ACHN (cell line): ENCODE data around the gene TEX22.

Experiments used
- DNase-seq: peaks from one replicate; pipeline ENCODE4 v3.0.0-alpha.2; 2015
- in situ Hi-C: cut with HindIII; loops from 2 replicates; pipeline ENCODE4 v1.10.0; 2017; ENCODE audit warnings: low sequenced_read_pairs, low pct_ligation_motif_present, low pct_unique_long_range_greater_than_20kb

Gene TEX22

DNA sequence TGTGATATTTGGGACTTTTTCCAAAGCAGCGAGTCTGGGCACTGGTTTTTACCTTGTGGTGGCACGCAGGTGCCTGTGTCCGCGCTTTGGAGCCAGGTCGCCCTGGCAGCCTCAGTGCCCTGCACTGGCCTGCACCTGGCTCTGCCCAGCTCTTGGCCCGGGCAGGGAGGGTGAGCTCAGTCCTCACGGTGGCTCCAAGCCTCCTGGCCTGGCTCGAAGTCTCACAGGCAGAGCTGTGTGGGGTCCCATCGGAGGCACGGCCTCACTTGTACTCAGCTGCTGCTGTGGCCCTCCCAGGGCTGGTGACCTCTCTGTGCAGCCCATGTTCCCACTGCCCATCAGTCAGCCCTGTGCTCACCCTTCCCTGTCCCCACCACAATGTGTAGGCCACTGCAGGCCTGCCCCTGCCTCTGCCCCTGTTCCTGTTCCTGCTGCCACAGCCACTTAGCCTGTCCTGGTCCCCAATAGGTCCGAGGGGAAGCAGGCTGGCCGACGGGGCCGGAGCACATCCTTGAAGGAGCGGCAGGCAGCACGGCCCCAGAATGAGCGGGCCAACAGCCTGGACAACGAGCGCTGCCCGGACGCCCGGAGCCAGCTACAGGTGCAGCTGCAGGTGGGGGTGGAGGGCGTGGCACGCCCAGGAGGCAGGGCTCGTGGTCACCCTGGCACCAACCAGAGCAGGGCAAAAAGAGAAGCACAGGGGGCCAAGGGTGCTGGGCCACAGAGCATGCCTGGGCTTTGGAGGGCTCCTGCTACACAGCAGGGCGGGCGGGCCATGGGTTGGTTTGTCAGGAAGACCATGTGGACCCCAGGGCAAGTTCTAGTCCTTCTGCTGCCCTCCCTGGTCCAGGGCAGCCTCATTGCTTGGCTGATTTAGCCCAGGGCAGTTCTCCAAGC is 16.6 kb upstream of the TEX22 start:
- no peak for DNase-seq
- in situ Hi-C loops, result no loop called here

- no peak for DNase-seq
- in situ Hi-C loops, result no loop called here
Observed at GRCh38 chr14:105382343-105383082, 15.8 kb upstream of the TEX22 start.

- in situ Hi-C loops, result no loop called here
- no peak for DNase-seq
Observed at GRCh38 chr14:105383083-105383730, 15.1 kb upstream of the TEX22 start.

- in situ Hi-C loops, result no loop called here
- no peak for DNase-seq
Observed at GRCh38 chr14:105384041-105384557, 14.2 kb upstream of the TEX22 start.

- in situ Hi-C loops, result no loop called here
- DNase-seq, result no peak
Observed at GRCh38 chr14:105384605-105385321, 13.6 kb upstream of the TEX22 start.

DNA sequence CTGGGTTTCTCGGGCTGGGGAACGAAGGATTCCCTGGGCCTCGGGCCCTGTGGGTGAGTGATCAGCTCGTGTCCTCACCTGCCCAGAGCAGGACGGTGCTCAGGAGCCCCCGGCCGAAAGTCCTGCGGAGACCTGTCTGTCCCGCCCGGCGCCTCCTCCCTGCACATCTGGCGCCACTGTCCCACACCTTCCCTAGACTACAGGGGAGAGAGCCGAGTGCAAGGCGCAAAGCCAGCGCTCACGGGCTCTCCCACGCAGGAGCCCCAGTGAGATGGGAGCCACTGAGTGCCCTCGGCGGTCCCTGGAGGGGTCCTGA is 13.1 kb upstream of the TEX22 start:
- in situ Hi-C loops, result no loop called here
- DNase-seq, result no peak

DNA sequence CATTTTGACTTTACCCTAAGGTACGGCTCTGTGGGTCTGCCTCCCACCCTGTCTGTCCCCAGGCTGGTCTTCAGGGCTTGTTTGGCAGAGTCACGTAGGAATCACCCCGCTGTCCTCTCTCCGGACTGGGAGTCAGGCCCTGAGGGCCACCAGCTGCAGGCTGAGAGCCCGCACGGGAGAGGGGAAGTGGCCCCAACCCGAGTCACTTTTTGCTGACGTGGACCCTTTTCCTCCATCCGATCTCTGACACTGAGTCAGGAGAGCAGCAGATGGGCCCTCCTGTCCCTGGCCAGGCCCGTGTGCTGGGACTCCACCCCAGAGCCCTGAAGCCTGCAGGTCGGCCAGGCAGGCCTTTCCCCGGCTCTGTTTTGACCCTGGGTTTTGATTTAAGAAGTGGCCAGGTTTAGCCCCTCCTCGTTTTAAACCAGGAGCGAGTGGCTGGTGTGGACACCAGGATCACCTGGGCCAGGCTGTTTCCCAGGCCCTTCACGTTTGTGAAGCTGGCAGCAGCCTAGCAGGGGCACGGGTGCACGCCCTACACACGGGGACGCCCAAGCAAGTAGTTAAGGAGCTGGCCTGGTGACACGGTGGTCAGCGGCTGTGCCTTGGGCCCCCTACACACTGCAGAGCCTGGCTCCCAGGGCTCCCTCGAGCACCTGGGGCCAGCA is 12.5 kb upstream of the TEX22 start:
- DNase-seq, result no peak
- in situ Hi-C loops, result no loop called here

- DNase-seq, result no peak
- in situ Hi-C loops, result no loop called here
Observed at GRCh38 chr14:105386581-105387529, 11.5 kb upstream of the TEX22 start.

- DNase-seq, result no peak
- in situ Hi-C loops, result no loop called here
Observed at GRCh38 chr14:105387530-105387922, 10.8 kb upstream of the TEX22 start.

DNA sequence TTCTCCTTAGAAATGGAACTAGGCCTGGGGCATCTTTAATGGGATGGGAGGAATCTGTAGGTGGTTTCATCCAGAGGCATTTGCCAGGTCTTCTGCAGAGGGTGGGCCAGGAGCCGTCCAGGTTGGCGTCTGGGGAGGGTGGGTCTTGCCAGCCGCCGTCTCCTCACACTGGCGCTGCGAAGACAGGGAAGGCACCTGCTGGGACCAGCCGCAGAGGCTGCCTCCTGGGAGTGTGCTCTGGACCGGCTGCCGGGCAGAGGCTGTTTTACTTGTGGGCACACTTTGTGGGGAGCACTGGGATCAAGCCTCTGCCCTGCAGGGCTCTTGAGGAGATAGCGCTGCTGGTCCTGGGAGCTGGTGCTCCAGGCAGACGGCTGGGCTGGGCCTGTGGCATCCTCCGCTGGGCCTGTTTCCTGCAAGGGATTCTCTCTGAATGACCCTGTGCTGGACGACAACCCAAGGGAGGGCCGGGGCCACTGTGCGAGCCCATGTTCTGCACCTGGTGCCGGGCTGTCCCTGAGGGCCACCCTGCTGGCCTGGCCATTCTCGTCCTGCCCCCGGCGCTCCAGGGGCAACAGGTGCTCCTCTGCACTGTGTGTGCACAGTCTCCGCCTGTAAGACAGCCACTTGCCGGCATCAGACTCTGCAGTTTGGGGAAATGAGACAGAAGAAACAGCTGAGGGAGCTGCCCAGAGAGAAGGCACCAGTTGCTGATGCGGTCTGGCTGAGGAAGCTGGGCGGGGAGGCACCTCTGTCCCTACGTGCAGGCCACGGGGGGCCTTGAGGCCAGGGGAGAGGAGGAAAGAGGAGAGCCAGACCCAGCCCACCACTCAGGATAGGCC is 10.0 kb upstream of the TEX22 start:
- in situ Hi-C loops, result no loop called here
- no peak for DNase-seq

DNA sequence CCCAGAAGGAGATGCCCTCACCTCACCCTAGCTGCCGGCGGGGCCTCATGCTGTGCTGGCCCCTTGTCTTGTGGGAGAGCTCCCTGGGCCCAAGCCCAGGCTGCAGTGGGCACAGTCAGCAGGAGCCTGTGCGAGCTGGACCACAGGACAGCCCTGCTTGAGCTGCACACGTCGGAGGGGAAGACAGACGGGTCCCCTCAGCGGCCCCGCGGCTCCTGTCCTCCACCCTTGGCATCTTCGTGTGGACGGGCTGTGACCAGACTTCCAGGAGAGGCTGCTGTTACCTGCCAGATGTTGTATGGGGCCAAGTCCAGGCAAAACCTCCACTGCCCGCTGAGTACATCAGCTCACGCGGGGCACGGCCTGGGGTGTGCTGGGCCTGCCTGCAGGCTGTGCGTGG is 9.4 kb upstream of the TEX22 start:
- in situ Hi-C loops, result no loop called here
- DNase-seq, result no peak

DNA sequence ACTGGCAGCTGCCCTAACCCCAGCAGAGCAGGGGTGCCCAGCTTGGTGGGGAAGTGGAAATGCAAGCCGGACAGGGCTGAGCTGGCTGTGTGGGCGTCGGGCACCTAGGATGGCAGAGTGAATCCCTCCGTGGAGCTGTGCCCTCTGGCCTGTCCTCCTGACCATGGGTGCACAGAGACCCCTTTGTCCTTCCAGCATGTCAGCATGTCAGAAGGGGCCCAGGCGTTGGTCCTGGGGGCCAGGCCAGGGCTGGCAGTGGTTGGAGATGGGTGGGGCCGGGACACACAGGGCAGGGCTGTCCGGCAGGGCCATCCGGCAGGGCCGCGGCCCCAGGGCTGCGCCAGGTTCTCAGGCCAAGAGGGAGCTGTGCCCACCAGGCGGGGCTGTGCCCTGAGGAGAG is 8.8 kb upstream of the TEX22 start:
- DNase-seq, result no peak
- in situ Hi-C loops, result no loop called here

DNA sequence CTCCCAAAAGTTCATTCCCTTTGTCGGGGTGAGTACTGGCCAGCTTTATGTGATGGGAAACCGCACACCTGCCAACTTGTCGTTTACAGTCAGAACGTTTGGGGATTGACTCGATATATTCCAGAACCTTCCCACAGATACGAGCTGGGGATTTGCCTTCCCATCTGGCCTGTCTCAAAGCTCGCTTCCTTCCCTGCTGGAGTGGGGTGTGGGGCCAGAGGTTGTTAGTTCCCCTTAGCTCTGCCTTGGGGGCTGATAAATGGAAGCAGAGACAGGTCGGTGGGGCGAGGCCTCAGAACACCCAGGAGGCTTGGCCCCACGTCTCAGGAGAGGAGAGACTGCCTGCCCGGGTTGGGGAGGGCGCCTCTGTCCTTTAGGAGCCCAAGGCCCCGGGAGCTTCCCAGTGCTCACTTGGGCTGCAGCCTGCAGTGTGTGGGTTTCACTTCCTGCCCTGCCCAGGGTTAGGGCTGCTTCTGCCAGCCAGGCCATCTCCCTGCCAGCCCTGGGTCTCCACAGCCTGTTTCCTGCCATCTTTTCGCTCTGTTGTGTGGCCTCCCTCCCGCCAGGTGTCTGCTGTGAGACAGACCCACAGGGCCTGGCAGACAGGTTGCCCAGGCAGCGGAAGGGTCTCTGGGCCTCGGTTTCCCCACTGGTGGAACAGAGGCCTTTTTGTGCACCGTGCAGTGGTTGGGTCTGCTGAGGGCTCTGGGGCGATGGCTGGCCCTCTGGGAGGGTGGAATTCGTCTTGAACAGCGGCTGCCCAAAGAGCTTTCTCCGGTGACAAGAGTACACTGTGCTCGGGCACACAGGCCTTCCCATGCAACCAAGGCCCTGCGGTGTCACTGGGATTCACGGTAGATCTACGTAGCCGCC is 8.1 kb upstream of the TEX22 start:
- no peak for DNase-seq
- in situ Hi-C loops, result no loop called here

- DNase-seq, result no peak
- in situ Hi-C loops, result no loop called here
Observed at GRCh38 chr14:105390849-105391500, 7.4 kb upstream of the TEX22 start.

DNA sequence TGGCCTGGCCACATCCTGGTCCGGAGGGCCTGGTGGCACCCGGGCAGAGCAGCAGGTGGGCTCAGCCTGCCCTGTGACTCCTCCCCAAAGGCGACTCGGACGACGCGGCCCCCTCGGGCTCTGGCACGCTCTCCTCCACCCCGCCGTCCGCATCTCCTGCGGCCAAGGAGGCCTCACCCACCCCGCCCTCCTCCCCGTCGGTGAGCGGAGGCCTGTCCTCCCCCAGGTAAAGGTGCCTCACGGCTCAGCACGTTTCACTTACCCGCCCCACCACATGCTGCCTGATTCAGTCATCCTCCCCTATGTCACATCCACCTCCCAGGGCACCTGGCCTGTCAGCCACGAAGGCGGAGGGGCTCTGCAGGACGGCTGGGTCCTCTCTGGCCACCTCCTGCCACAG is 6.8 kb upstream of the TEX22 start:
- in situ Hi-C loops, result no loop called here
- DNase-seq, result no peak
